Panc1 (cell line): ENCODE results near the gene GRAMD1A. TPM values are rescaled to one million over a fixed set of nuclear protein-coding genes. Genes with fewer than 3 reads are reported as not detected.

Experiments used
- ATAC-seq: fragments of 200-7000 bp; cut with Tn5 transposase; 2 replicates; pipeline ENCODE4 v1.9.1; 2020; ENCODE audit warnings: mild to moderate bottlenecking, moderate library complexity
- BruUV-seq: library from RNA; stranded (reverse); fragments of 400-500 nt; replicated peaks from 2 replicates; lab custom pipeline; 2021; lab: Mats Ljungman, UMichigan
- CTCF ChIA-PET: fragments of 300-600 bp; sonication (Branson Sonifier 250); formaldehyde crosslinking; loops from one replicate; lab custom pipeline; 2022; ENCODE audit warnings: antibody characterized with exemption; lab: Charles Lee
- POLR2A ChIA-PET: fragments of 300-600 bp; sonication (Branson Sonifier 250); formaldehyde crosslinking; loops from one replicate; lab custom pipeline; 2022; ENCODE audit warnings: antibody characterized with exemption; lab: Charles Lee
- DNase-seq: peaks from one replicate; pipeline ENCODE4 v3.0.0-alpha.2; 2010; ENCODE audit warnings: low read depth, low spot score
- H3K27ac ChIP-seq: 2 replicates; pipeline ENCODE4 v1.5.1; 2011; ENCODE audit warnings: mild to moderate bottlenecking, low read length, inconsistent platforms
- H3K27me3 ChIP-seq: fragments of 200-500 bp; sonication (Bioruptor generic); 2 replicates; pipeline ENCODE4 v1.6.0; 2014; ENCODE audit warnings: low read length, inconsistent platforms; ENCODE audit not compliant: control insufficient read depth, insufficient read depth
- H3K36me3 ChIP-seq: fragments of 200-500 bp; sonication (Bioruptor generic); 2 replicates; pipeline ENCODE4 v1.5.1; 2014; ENCODE audit warnings: inconsistent platforms, mild to moderate bottlenecking, low read length, moderate library complexity; ENCODE audit not compliant: control insufficient read depth, insufficient read depth
- H3K4me1 ChIP-seq: 2 replicates; pipeline ENCODE4 v1.5.1; 2011; ENCODE audit warnings: inconsistent platforms, mild to moderate bottlenecking, low read length, moderate library complexity; ENCODE audit not compliant: control insufficient read depth, insufficient read depth
- H3K4me3 ChIP-seq, 2 experiments: 2 replicates each; pipeline ENCODE4 v1.5.1; 2011 to 2012; ENCODE audit warnings: low read depth in 2 of 2, low read length in 2 of 2, mild to moderate bottlenecking in 2 of 2, inconsistent platforms in 1 of 2, moderate library complexity in 1 of 2
- H3K9me3 ChIP-seq: fragments of 200-500 bp; sonication (Bioruptor generic); 2 replicates; pipeline ENCODE4 v1.5.1; 2014; ENCODE audit warnings: low read depth, mild to moderate bottlenecking, inconsistent platforms, low read length, moderate library complexity; ENCODE audit not compliant: control insufficient read depth, insufficient read depth
- CTCF ChIP-seq: fragments of 450-650 bp; IDR thresholded peaks from 2 replicates; pipeline ENCODE4 v1.5.1; 2017; ENCODE audit warnings: mild to moderate bottlenecking
- POLR2AphosphoS5 ChIP-seq: IDR thresholded peaks from 2 replicates; pipeline ENCODE4 v1.6.1; 2012; ENCODE audit warnings: mild to moderate bottlenecking, low read depth, low read length, moderate library complexity
- REST ChIP-seq, 2 experiments: IDR thresholded peaks; 2 replicates each; pipeline ENCODE4 v1.6.1; 2011 to 2012; ENCODE audit warnings: low read depth in 2 of 2, control low read depth in 1 of 2, low read length in 1 of 2, mild to moderate bottlenecking in 1 of 2, moderate library complexity in 1 of 2; ENCODE audit not compliant: insufficient read depth in 1 of 2
- SIN3A ChIP-seq: IDR thresholded peaks from 2 replicates; pipeline ENCODE4 v1.6.1; 2012; ENCODE audit warnings: low read depth, mild to moderate bottlenecking, low read length, moderate library complexity, borderline replicate concordance; ENCODE audit not compliant: insufficient read depth
- TCF7L2 ChIP-seq: IDR thresholded peaks from 2 replicates; pipeline ENCODE4 v1.6.1; 2011; ENCODE audit warnings: mild to moderate bottlenecking, low read depth, low read length, inconsistent platforms
- in situ Hi-C: cut with HindIII; loops from 2 replicates; pipeline ENCODE4 v1.10.0; 2016; ENCODE audit warnings: low sequenced_read_pairs, low pct_unique_long_range_greater_than_20kb
- intact Hi-C: fragments of 100-400 bp; cut with micrococcal nuclease; formaldehyde crosslinking; loops from one replicate; pipeline ENCODE4 v1.10.0; 2022; ENCODE audit not compliant: unreplicated experiment
- total RNA-seq: library from RNA; stranded (reverse); gene quantifications from one replicate; pipeline ENCODE4 v1.2.1, GENCODE V29; 2021; ENCODE audit not compliant: unreplicated experiment

Gene GRAMD1A
- total RNA-seq, 1 experiment from 2014 or later = 69.9 TPM

GRCh38 chr19:35043906-35044305, 43.8 kb downstream of the GRAMD1A start:
- TF ChIP-seq REST (IDR thresholded peaks at IDR 0.05; ENCODE audit: insufficient read depth in 1 of 2, low read depth in 2 of 2, low read length in 1 of 2) (no peak), CTCF (no peak), SIN3A (no peak), POLR2AphosphoS5 (no peak), TCF7L2 (no peak)
- intact Hi-C loops (loop anchor here (10.0 kb wide), 1 partner anchor 51 kb away; no protein-coding TSS in a partner anchor), in situ Hi-C loops (no loop called here)
- CTCF ChIA-PET = interaction anchor here (1.0 to 1.5 kb wide), 3 partner anchors 15 to 47 kb away, joined by 3 to 7 read pairs (median 6); no protein-coding TSS in a partner anchor
- ATAC-seq = no peak
- no peaks in the 10 kb centered on the region for H3K9me3 ChIP-seq
- POLR2A ChIA-PET = interaction anchor here (0.6 kb wide), 1 partner anchor 1985 kb away, joined by 4 read pairs; no protein-coding TSS in a partner anchor
- no peak for DNase-seq
- no peak overlapping the region for H3K4me3 ChIP-seq
- no peaks in the 10 kb centered on the region for H3K27me3 ChIP-seq
- no TSS peak for BruUV-seq
- H3K4me1 ChIP-seq = peaks cover 10% of the 10 kb centered on the region
- no peaks in the 10 kb centered on the region for H3K36me3 ChIP-seq
- no peak overlapping the region for H3K27ac ChIP-seq

- peaks cover 10% of the 10 kb centered on the region for H3K4me1 ChIP-seq
- ATAC-seq (0 out of 2 replicates have a peak, but pooled peaks have one; percentile 11), DNase-seq (peak; percentile 63)
- ChIA-PET POLR2A (no interaction called here), CTCF (interaction anchor here (0.5 to 1.5 kb wide), 5 partner anchors 12 to 47 kb away, joined by 3 to 9 read pairs (median 6); no protein-coding TSS in a partner anchor)
- in situ Hi-C loops = no loop called here
- no peaks in the 10 kb centered on the region for H3K9me3 ChIP-seq
- H3K36me3 ChIP-seq = no peaks in the 10 kb centered on the region
- TF ChIP-seq REST (IDR thresholded peaks at IDR 0.05; ENCODE audit: insufficient read depth in 1 of 2, low read depth in 2 of 2, low read length in 1 of 2) (no peak), CTCF (peak; percentile 99)
- no peak overlapping the region for H3K4me3 ChIP-seq
- no peak overlapping the region for H3K27ac ChIP-seq
- BruUV-seq = no TSS peak
- no peaks in the 10 kb centered on the region for H3K27me3 ChIP-seq
- intact Hi-C loops = loop anchor here (10.0 kb wide), 1 partner anchor 50 kb away; no protein-coding TSS in a partner anchor
Measured at GRCh38 chr19:35044317-35045117, 44.4 kb downstream of the GRAMD1A start.
